ENCODE results near the gene SMG6.

SMG6 gene

GRCh38 chr17:2054512-2055291, 248.9 kb downstream of the SMG6 start, which contains the start of gene HIC1 (continued):
- TF ChIP-seq ZNF148 (tag by site-specific recombination; IDR thresholded peaks at IDR 0.05; ENCODE audit: borderline replicate concordance) = no peak

GRCh38 chr17:2054262-2054511, 249.4 kb downstream of the SMG6 start:
- no peaks in the 10 kb centered on the region for H3K36me3 ChIP-seq (ENCODE audit: control insufficient read depth in 2 of 2, insufficient read depth in 1 of 2, low read length in 2 of 2)
- no peaks in the 10 kb centered on the region for H3K9me3 ChIP-seq (ENCODE audit: control insufficient read depth, insufficient read depth, low read depth, low read length)
- POLR2A ChIA-PET = interaction anchor here (0.5 to 1.2 kb wide), 2 partner anchors 191 to 300 kb away, joined by 3 to 11 read pairs; no protein-coding TSS in a partner anchor
- H3K4me3 ChIP-seq (ENCODE audit: low read depth, low read length) = peak overlapping the region; percentile 48
- CTCF ChIA-PET = interaction anchor here (0.6 to 4.5 kb wide), 52 partner anchors 8 to 867 kb away, joined by 3 to 143 read pairs (median 4); no protein-coding TSS in a partner anchor
- TF ChIP-seq ZBTB11 (tag by site-specific recombination; conservative IDR thresholded peaks at IDR 0.05; ENCODE audit: low read depth) (no peak), ZNF362 (tag by site-specific recombination; IDR thresholded peaks at IDR 0.05) (no peak), ZNF335 (tag by site-specific recombination; conservative IDR thresholded peaks at IDR 0.05) (peak; percentile 58), REST (tag by site-specific recombination; IDR thresholded peaks at IDR 0.05) (peak; percentile 86), PRDM4 (tag by site-specific recombination; IDR thresholded peaks at IDR 0.05) (no peak), ZNF221 (tag by site-specific recombination; IDR thresholded peaks at IDR 0.05; ENCODE audit: borderline replicate concordance) (no peak), ZNF660 (tag by site-specific recombination; IDR thresholded peaks at IDR 0.05) (peak; percentile 6; the same call in 1 of the 2 replicates), ZNF692 (tag by site-specific recombination; IDR thresholded peaks at IDR 0.05) (no peak)
- peaks cover 8% of the 10 kb centered on the region for H3K4me1 ChIP-seq (ENCODE audit: control insufficient read depth, insufficient read depth, low read length)
- no peak overlapping the region; the same call in 1 of the 2 replicates for H3K27ac ChIP-seq (ENCODE audit: extremely low read depth, low read depth, low read length)
